GM12891 (cell line): Measurements from ENCODE around the gene RCOR1.
A peak's percentile ranks its signal among the peaks of the same experiment; 100 is the strongest.
"Not testable (repeated sequence)": the region's sequence is repeated elsewhere in the genome, so short reads cannot be mapped to it uniquely, and the experiment has no call there.

Experiments used
- DNase-seq: peaks from one replicate; pipeline ENCODE4 v3.0.0; 2011; ENCODE audit warnings: low spot score; ENCODE audit not compliant: insufficient read length
- FAIRE-seq: peaks from 2 replicates; lab custom pipeline; 2011; peaks lifted over from hg19 to GRCh38; lab: Jason Lieb, UNC
- PAX5 ChIP-seq: IDR thresholded peaks from 2 replicates; pipeline ENCODE4 v1.6.1; 2011; ENCODE audit warnings: low read length, moderate library complexity, mild to moderate bottlenecking; ENCODE audit not compliant: insufficient read depth, severe bottlenecking
- POLR2A ChIP-seq: IDR thresholded peaks from 2 replicates; pipeline ENCODE4 v1.6.1; 2011; ENCODE audit warnings: low read depth, low read length, control low read depth
- POLR2AphosphoS5 ChIP-seq: IDR thresholded peaks from 2 replicates; pipeline ENCODE4 v1.6.1; 2011; ENCODE audit warnings: low read depth, low read length, control low read depth
- POU2F2 ChIP-seq: IDR thresholded peaks from 2 replicates; pipeline ENCODE4 v1.6.1; 2011; ENCODE audit warnings: low read depth, mild to moderate bottlenecking, control low read depth, low read length, moderate library complexity
- SPI1 ChIP-seq: IDR thresholded peaks from 2 replicates; pipeline ENCODE4 v1.6.1; 2011; ENCODE audit warnings: low read depth, low read length, control low read depth
- TAF1 ChIP-seq: IDR thresholded peaks from 2 replicates; pipeline ENCODE4 v1.6.1; 2011; ENCODE audit warnings: low read depth, low read length, control low read depth

The RCOR1 gene

GRCh38 chr14:102624666-102625065 is 32.2 kb downstream of the RCOR1 start:
- TF ChIP-seq POLR2AphosphoS5, result no peak
- TF ChIP-seq TAF1, result no peak
- no peak for TF ChIP-seq POU2F2
- no peak for TF ChIP-seq POLR2A
- TF ChIP-seq PAX5, result no peak
- no peak for TF ChIP-seq SPI1
- no peak for FAIRE-seq
- DNase-seq, result no peak

GRCh38 chr14:102625564-102626296 is 33.3 kb downstream of the RCOR1 start:
- FAIRE-seq (no peak), DNase-seq (no peak)
- TF ChIP-seq TAF1 (no peak), POU2F2 (no peak), PAX5 (no peak), POLR2AphosphoS5 (no peak), SPI1 (peak; percentile 59)

- TF ChIP-seq POLR2A, result no peak
- TF ChIP-seq PAX5, result no peak
- TF ChIP-seq TAF1, result no peak
- no peak for TF ChIP-seq POU2F2
- TF ChIP-seq SPI1, result no peak
- TF ChIP-seq POLR2AphosphoS5, result no peak
- no peak for FAIRE-seq
- DNase-seq, result no peak
Observed at GRCh38 chr14:102626530-102626929, 34.1 kb downstream of the RCOR1 start.

GRCh38 chr14:102629011-102629444 is 36.6 kb downstream of the RCOR1 start:
- TF ChIP-seq PAX5, result no peak
- no peak for TF ChIP-seq POU2F2
- TF ChIP-seq POLR2AphosphoS5, result no peak
- FAIRE-seq (no peak), DNase-seq (no peak)

- FAIRE-seq (no peak), DNase-seq (no peak)
- TF ChIP-seq POLR2A (no peak), PAX5 (no peak), POU2F2 (no peak), TAF1 (no peak), POLR2AphosphoS5 (no peak), SPI1 (no peak)
Observed at GRCh38 chr14:102629808-102630350, 37.4 kb downstream of the RCOR1 start.

- TF ChIP-seq SPI1 (no peak), POLR2A (no peak), TAF1 (no peak), POU2F2 (no peak), PAX5 (no peak), POLR2AphosphoS5 (no peak)
- no peak for DNase-seq
- no peak for FAIRE-seq
Observed at GRCh38 chr14:102630405-102630804, 38.0 kb downstream of the RCOR1 start.

GRCh38 chr14:102630881-102631280 is 38.4 kb downstream of the RCOR1 start:
- DNase-seq, result no peak
- FAIRE-seq, result no peak
- TF ChIP-seq POLR2A (no peak), POU2F2 (no peak), PAX5 (no peak), TAF1 (no peak), POLR2AphosphoS5 (no peak), SPI1 (no peak)

- peak; percentile 62 for FAIRE-seq
- no peak for DNase-seq
- TF ChIP-seq POLR2A (no peak), POLR2AphosphoS5 (no peak), POU2F2 (no peak), PAX5 (no peak), SPI1 (no peak), TAF1 (no peak)
Observed at GRCh38 chr14:102633906-102634595, 41.6 kb downstream of the RCOR1 start.

- not testable (repeated sequence) for FAIRE-seq, DNase-seq
Observed at GRCh38 chr14:102639611-102640010, 47.2 kb downstream of the RCOR1 start.
